Mucosa of descending colon (tissue), 3 donors: ENCODE results near the gene FARP1. TPM values are rescaled to one million over a fixed set of nuclear protein-coding genes. Genes with fewer than 3 reads are reported as not detected.
A peak's percentile ranks its signal among the peaks of the same experiment; 100 is the strongest.

Experiments used
- ATAC-seq: fragments of 200-7000 bp; cut with Tn5 transposase; one replicate; pipeline ENCODE4 v1.9.1; 2020; ENCODE audit warnings: mild to moderate bottlenecking, moderate library complexity
- DNase-seq, 3 donors: peaks; one replicate each; pipeline ENCODE4 v3.0.0-alpha.2; 2020
- H3K36me3 ChIP-seq: fragments of 200-600 bp; one replicate; pipeline ENCODE4 v1.8.0; 2021; ENCODE audit warnings: low read depth, mild to moderate bottlenecking
- H3K4me1 ChIP-seq: fragments of 200-600 bp; one replicate; pipeline ENCODE4 v1.8.0; 2021; ENCODE audit warnings: low read depth, mild to moderate bottlenecking
- H3K4me3 ChIP-seq: fragments of 200-600 bp; one replicate; pipeline ENCODE4 v1.8.0; 2021; ENCODE audit warnings: mild to moderate bottlenecking
- H3K9me3 ChIP-seq: fragments of 200-600 bp; one replicate; pipeline ENCODE4 v1.8.0; 2021; ENCODE audit warnings: mild to moderate bottlenecking
- CTCF ChIP-seq: fragments of 200-600 bp; IDR thresholded peaks from one replicate; pipeline ENCODE4 v1.8.0; 2022; ENCODE audit warnings: antibody characterized with exemption, mild to moderate bottlenecking
- intact Hi-C, 2 donors: fragments of 100-400 bp; cut with DNase I in 1 of 2; cut with micrococcal nuclease in 1 of 2; formaldehyde crosslinking; loops; one replicate each; pipeline versions ENCODE4 v1.11.0 to v1.11.1; 2022; cut with DNase I, micrococcal nuclease
- total RNA-seq, 3 donors: library from RNA; stranded (reverse); fragmentation: NEBNext Ultra II Directional in 2 of 3; extraction: Animal tissue kit (Norgen Biotek cat#: 25700) in 2 of 3; gene quantifications; one replicate each; pipeline versions ENCODE4 v1.2.1 to v1.2.4, GENCODE V29; 2021 to 2023
- donor health status: DM: no; HTN: no; CAD: no; lungs with moderate emphysema.
- donor health status: DM: no; HTN: no; CAD: no.
- donor health status: DM: no; HTN: yes; CAD: no.

Gene FARP1
- total RNA-seq, 3 donors from 2014 or later, result 44.4 to 111 (median 53.6) TPM

GRCh38 chr13:98343461-98343860, 200.6 kb downstream of the FARP1 start:
- no peaks in the 10 kb centered on the region for H3K4me1 ChIP-seq
- ATAC-seq (no peak), DNase-seq (no peak)
- H3K9me3 ChIP-seq, result no peaks in the 10 kb centered on the region
- no peak overlapping the region for H3K4me3 ChIP-seq
- no peaks in the 10 kb centered on the region for H3K36me3 ChIP-seq
- intact Hi-C loops, result no loop called here
- TF ChIP-seq CTCF, result no peak

- no peak for DNase-seq
- TF ChIP-seq CTCF, result no peak
- H3K4me1 ChIP-seq, result no peaks in the 10 kb centered on the region
- H3K4me3 ChIP-seq, result no peak overlapping the region
- no peak for ATAC-seq
- H3K36me3 ChIP-seq, result no peaks in the 10 kb centered on the region
- intact Hi-C loops, result no loop called here
- no peaks in the 10 kb centered on the region for H3K9me3 ChIP-seq
Measured at GRCh38 chr13:98344392-98344791, 201.5 kb downstream of the FARP1 start.

- TF ChIP-seq CTCF, result no peak
- H3K36me3 ChIP-seq, result no peaks in the 10 kb centered on the region
- no peaks in the 10 kb centered on the region for H3K9me3 ChIP-seq
- ATAC-seq (peak; percentile 25), DNase-seq (peak in 1 of 3 donors; percentile 9)
- no peaks in the 10 kb centered on the region for H3K4me1 ChIP-seq
- intact Hi-C loops, result no loop called here
- no peak overlapping the region for H3K4me3 ChIP-seq
Measured at GRCh38 chr13:98345107-98345935, 202.4 kb downstream of the FARP1 start.

GRCh38 chr13:98346904-98347636, 204.2 kb downstream of the FARP1 start:
- TF ChIP-seq CTCF, result no peak
- H3K36me3 ChIP-seq, result no peaks in the 10 kb centered on the region
- H3K4me3 ChIP-seq, result no peak overlapping the region
- DNase-seq (no peak), ATAC-seq (no peak)
- H3K9me3 ChIP-seq, result no peaks in the 10 kb centered on the region
- no peaks in the 10 kb centered on the region for H3K4me1 ChIP-seq
- intact Hi-C loops, result no loop called here

- Histone ChIP-seq H3K4me1 (peaks cover 2% of the 10 kb centered on the region), H3K36me3 (no peaks in the 10 kb centered on the region), H3K9me3 (no peaks in the 10 kb centered on the region), H3K4me3 (no peak overlapping the region)
- no peak for ATAC-seq
- DNase-seq, result no peak
- intact Hi-C loops, result no loop called here
- no peak for TF ChIP-seq CTCF
Measured at GRCh38 chr13:98347756-98348155, 204.9 kb downstream of the FARP1 start.
